ENCODE measurements around the gene SBSN. TPM values are rescaled to one million over a fixed set of nuclear protein-coding genes. Genes with fewer than 3 reads are reported as not detected.

SBSN gene
- total and polyA plus RNA-seq, 2 donors (not counting 1 experiment from before 2014, with no cell fraction given), result not detected

GRCh38 chr19:35493971-35494370 lies 34.1 kb downstream of the SBSN start:
- Histone ChIP-seq H4K20me1 (ENCODE audit: control insufficient read depth, insufficient read depth, low read length, poor library complexity, severe bottlenecking) (no peaks in the 10 kb centered on the region), H3K4me1 (ENCODE audit: control insufficient read depth in 2 of 2, insufficient read depth in 2 of 2, low read length in 2 of 2) (peaks cover 6 to 11% of the 10 kb centered on the region in 2 donors), H3K9ac (ENCODE audit: low read length) (no peak overlapping the region), H3K27ac (ENCODE audit: low read length in 2 of 2) (no peak overlapping the region), H3K79me2 (ENCODE audit: control insufficient read depth, insufficient read depth, low read length) (no peaks in the 10 kb centered on the region), H3K9me3 (ENCODE audit: control extremely low read depth in 1 of 3, control insufficient read depth in 2 of 3, insufficient read depth in 1 of 3, low read length in 2 of 3) (no peaks in the 10 kb centered on the region), H3K4me2 (replicated peaks; ENCODE audit: low read depth, low read length, poor library complexity, severe bottlenecking) (no peak overlapping the region), H2AFZ (ENCODE audit: insufficient read depth, low read depth, low read length, poor library complexity, severe bottlenecking) (no peak overlapping the region), H3K27me3 (replicated peaks in 1 of 4; ENCODE audit: control extremely low read depth in 1 of 4, control insufficient read depth in 3 of 4, insufficient read depth in 4 of 4, low read length in 3 of 4) (peaks cover 0 to 6% (median 2%) of the 10 kb centered on the region in 4 experiments), H3K4me3 (ENCODE audit: control extremely low read depth in 1 of 5, extremely low read depth in 1 of 5, insufficient read depth in 1 of 5, low read depth in 2 of 5, low read length in 4 of 5) (no peak overlapping the region), H3K36me3 (replicated peaks in 1 of 2; ENCODE audit: control extremely low read depth in 1 of 2, control insufficient read depth in 1 of 2, extremely low read depth in 1 of 2, insufficient read depth in 2 of 2, low read length in 1 of 2) (no peaks in the 10 kb centered on the region)
- DNase-seq, result no peak
- peaks cover 7% of the 10 kb centered on the region for H3K27me3 Mint-ChIP-seq
- ChIA-PET POLR2A (interaction anchor here (0.6 kb wide), 1 partner anchor 236 kb away, joined by 3 read pairs; no protein-coding TSS in a partner anchor), CTCF (interaction anchor here (1.4 to 4.2 kb wide), 3 partner anchors 13 to 219 kb away, joined by 3 to 76 read pairs (median 17); no protein-coding TSS in a partner anchor)
- WGBS (ENCODE audit: insufficient coverage), result 98% methylated on average over 7 of the region's 9 CpGs
- intact Hi-C loops (cut with micrococcal nuclease), result loop anchor here (10.0 kb wide), 1 partner anchor 349 kb away; the partner anchor contains the start of gene FXYD7
- H3K4me3 Mint-ChIP-seq, result no peak overlapping the region
- no peak for TF ChIP-seq EZH2 (IDR thresholded peaks at IDR 0.05; ENCODE audit: borderline replicate concordance, insufficient read depth, low read depth, low read length, poor library complexity, severe bottlenecking)
- TF ChIP-seq, protein P1, sequence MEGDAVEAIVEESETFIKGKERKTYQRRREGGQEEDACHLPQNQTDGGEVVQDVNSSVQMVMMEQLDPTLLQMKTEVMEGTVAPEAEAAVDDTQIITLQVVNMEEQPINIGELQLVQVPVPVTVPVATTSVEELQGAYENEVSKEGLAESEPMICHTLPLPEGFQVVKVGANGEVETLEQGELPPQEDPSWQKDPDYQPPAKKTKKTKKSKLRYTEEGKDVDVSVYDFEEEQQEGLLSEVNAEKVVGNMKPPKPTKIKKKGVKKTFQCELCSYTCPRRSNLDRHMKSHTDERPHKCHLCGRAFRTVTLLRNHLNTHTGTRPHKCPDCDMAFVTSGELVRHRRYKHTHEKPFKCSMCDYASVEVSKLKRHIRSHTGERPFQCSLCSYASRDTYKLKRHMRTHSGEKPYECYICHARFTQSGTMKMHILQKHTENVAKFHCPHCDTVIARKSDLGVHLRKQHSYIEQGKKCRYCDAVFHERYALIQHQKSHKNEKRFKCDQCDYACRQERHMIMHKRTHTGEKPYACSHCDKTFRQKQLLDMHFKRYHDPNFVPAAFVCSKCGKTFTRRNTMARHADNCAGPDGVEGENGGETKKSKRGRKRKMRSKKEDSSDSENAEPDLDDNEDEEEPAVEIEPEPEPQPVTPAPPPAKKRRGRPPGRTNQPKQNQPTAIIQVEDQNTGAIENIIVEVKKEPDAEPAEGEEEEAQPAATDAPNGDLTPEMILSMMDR (IDR thresholded peaks at IDR 0.05), result no peak
- peaks cover 8% of the 10 kb centered on the region for H3K4me1 Mint-ChIP-seq
- no peaks in the 10 kb centered on the region for H3K9me3 Mint-ChIP-seq (ENCODE audit: insufficient read depth)
- ATAC-seq (ENCODE audit: low read depth), result no peak
- H3K27ac Mint-ChIP-seq, result no peak overlapping the region

DNA sequence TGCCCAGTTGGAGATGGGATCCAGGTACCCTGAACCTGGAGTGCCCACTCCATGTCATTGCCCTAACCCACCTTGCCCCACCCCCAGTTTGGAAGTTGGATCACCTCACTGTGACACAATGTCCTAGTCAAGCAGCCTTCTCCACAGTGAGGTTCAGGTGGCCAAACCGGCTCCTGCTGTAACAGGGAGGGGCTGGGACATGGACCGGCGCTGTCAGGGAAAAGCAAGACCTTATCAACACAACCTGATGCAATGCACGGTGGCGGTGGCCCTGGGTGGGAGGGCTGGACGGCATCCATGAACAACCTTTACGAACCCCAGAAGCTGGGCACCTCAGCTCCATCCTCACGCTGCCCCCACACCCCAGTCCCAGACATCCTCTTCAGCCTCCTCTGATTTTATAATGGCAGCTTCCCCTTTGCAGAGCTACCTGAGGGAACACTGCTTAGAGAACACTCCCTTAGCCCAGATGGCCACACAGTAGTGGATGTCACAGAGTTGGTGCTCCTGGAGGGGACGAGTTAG lies 36.2 kb downstream of the SBSN start:
- ATAC-seq (ENCODE audit: low read depth) (no peak), DNase-seq (no peak)
- H3K9ac ChIP-seq (ENCODE audit: low read length), result no peak overlapping the region
- Mint-ChIP-seq H3K4me1 (peaks cover 8% of the 10 kb centered on the region), H3K27ac (no peak overlapping the region), H3K9me3 (ENCODE audit: insufficient read depth) (no peaks in the 10 kb centered on the region), H3K27me3 (peaks cover 7% of the 10 kb centered on the region), H3K4me3 (no peak overlapping the region)
- no peak overlapping the region for H3K27ac ChIP-seq (ENCODE audit: low read length in 2 of 2)
- H3K9me3 ChIP-seq (ENCODE audit: control extremely low read depth in 1 of 3, control insufficient read depth in 2 of 3, insufficient read depth in 1 of 3, low read length in 2 of 3), result no peaks in the 10 kb centered on the region
- intact Hi-C loops (cut with micrococcal nuclease), result loop anchor here (10.0 kb wide), 1 partner anchor 347 kb away; the partner anchor contains the start of gene FXYD7
- ChIA-PET POLR2A (no interaction called here), CTCF (interaction anchor here (0.8 to 3.4 kb wide), 10 partner anchors 18 to 425 kb away, joined by 3 to 11 read pairs (median 4); no protein-coding TSS in a partner anchor)
- peaks cover 6 to 11% of the 10 kb centered on the region in 2 donors for H3K4me1 ChIP-seq (ENCODE audit: control insufficient read depth in 2 of 2, insufficient read depth in 2 of 2, low read length in 2 of 2)
- no peak overlapping the region for H2AFZ ChIP-seq (ENCODE audit: insufficient read depth, low read depth, low read length, poor library complexity, severe bottlenecking)
- no peaks in the 10 kb centered on the region for H4K20me1 ChIP-seq (ENCODE audit: control insufficient read depth, insufficient read depth, low read length, poor library complexity, severe bottlenecking)
- H3K79me2 ChIP-seq (ENCODE audit: control insufficient read depth, insufficient read depth, low read length), result no peaks in the 10 kb centered on the region
- 91% methylated on average over 9 of the region's 9 CpGs for WGBS (ENCODE audit: insufficient coverage)
- H3K27me3 ChIP-seq (replicated peaks in 1 of 4; ENCODE audit: control extremely low read depth in 1 of 4, control insufficient read depth in 3 of 4, insufficient read depth in 4 of 4, low read length in 3 of 4), result peaks cover 0 to 6% (median 2%) of the 10 kb centered on the region in 4 experiments
- TF ChIP-seq EZH2 (IDR thresholded peaks at IDR 0.05; ENCODE audit: borderline replicate concordance, insufficient read depth, low read depth, low read length, poor library complexity, severe bottlenecking), result no peak
- TF ChIP-seq, protein P1 (IDR thresholded peaks at IDR 0.05), result no peak
- H3K4me3 ChIP-seq (ENCODE audit: control extremely low read depth in 1 of 5, extremely low read depth in 1 of 5, insufficient read depth in 1 of 5, low read depth in 2 of 5, low read length in 4 of 5), result no peak overlapping the region
- no peaks in the 10 kb centered on the region for H3K36me3 ChIP-seq (replicated peaks in 1 of 2; ENCODE audit: control extremely low read depth in 1 of 2, control insufficient read depth in 1 of 2, extremely low read depth in 1 of 2, insufficient read depth in 2 of 2, low read length in 1 of 2)
- H3K4me2 ChIP-seq (replicated peaks; ENCODE audit: low read depth, low read length, poor library complexity, severe bottlenecking), result no peak overlapping the region

Measured in B cell (primary cell).